SK-N-SH (cell line): ENCODE measurements around the gene RAD1. TPM values are rescaled to one million over a fixed set of nuclear protein-coding genes. Genes with fewer than 3 reads are reported as not detected.

Experiments used
- CTCF ChIA-PET: fragments of 300-600, 350-600 bp; formaldehyde crosslinking; extraction: SDS; loops from one replicate; lab custom pipeline; 2021; lab: Yijun Ruan, JAX
- POLR2A ChIA-PET: fragments of 350-600 bp; sonication (Branson Sonifier 250); formaldehyde crosslinking; extraction: SDS; loops from one replicate; lab custom pipeline; 2020; ENCODE audit warnings: antibody characterized with exemption, inconsistent platforms; lab: Yijun Ruan, JAX
- DNase-seq: peaks from one replicate; pipeline ENCODE4 v3.0.0; 2012
- H2AFZ ChIP-seq: fragments of 200-600 bp; sonication (generic); 2 replicates; pipeline ENCODE4 v1.8.1; 2016; ENCODE audit warnings: antibody characterized with exemption, mild to moderate bottlenecking, low read depth
- H3F3A ChIP-seq: fragments of 200-600 bp; sonication (generic); replicated peaks from 2 replicates; pipeline ENCODE3; 2016; ENCODE audit warnings: antibody characterized with exemption, mild to moderate bottlenecking; ENCODE audit not compliant: insufficient read depth
- H3K27ac ChIP-seq, 2 experiments: fragments of 200-500 bp in 1 of 2; fragments of 200-600 bp in 1 of 2; sonication (Bioruptor generic) in 1 of 2; sonication (generic), shearing (Covaris generic) in 1 of 2; 2 replicates each; pipeline versions ENCODE4 v1.5.1 to v1.6.1; 2014 to 2016; ENCODE audit warnings: low read depth in 2 of 2, inconsistent platforms in 1 of 2, low read length in 1 of 2, mild to moderate bottlenecking in 1 of 2, mixed read lengths in 1 of 2
- H3K27me3 ChIP-seq: fragments of 200-600 bp; sonication (generic), shearing (Covaris generic); 2 replicates; pipeline ENCODE4 v1.6.1; 2016; ENCODE audit warnings: mixed run types; ENCODE audit not compliant: insufficient read depth
- H3K36me3 ChIP-seq, 2 experiments: fragments of 200-500 bp in 1 of 2; fragments of 200-600 bp in 1 of 2; sonication (Bioruptor generic) in 1 of 2; sonication (generic) in 1 of 2; replicated peaks in 1 of 2; 2 replicates each; pipeline versions ENCODE3 to v1.5.1; 2014 to 2016; ENCODE audit warnings: low read length in 1 of 2, mild to moderate bottlenecking in 1 of 2; ENCODE audit not compliant: insufficient read depth in 2 of 2, control insufficient read depth in 1 of 2
- H3K4me1 ChIP-seq, 2 experiments: fragments of 200-500 bp in 1 of 2; fragments of 200-600 bp in 1 of 2; sonication (Bioruptor generic) in 1 of 2; sonication (generic), shearing (Covaris generic) in 1 of 2; 2 replicates each; pipeline versions ENCODE4 v1.5.1 to v1.6.1; 2014 to 2016; ENCODE audit warnings: low read depth in 1 of 2, low read length in 1 of 2, mixed run types in 1 of 2; ENCODE audit not compliant: insufficient read depth in 2 of 2, control insufficient read depth in 1 of 2
- H3K4me2 ChIP-seq: fragments of 200-600 bp; sonication (generic), shearing (Covaris generic); 2 replicates; pipeline ENCODE4 v1.6.1; 2017; ENCODE audit warnings: mixed run types
- H3K4me3 ChIP-seq, 2 experiments: fragments of 200-500 bp in 1 of 2; fragments of 200-600 bp in 1 of 2; sonication (Bioruptor generic) in 1 of 2; sonication (generic), shearing (Covaris generic) in 1 of 2; 2 replicates each; pipeline versions ENCODE4 v1.5.1 to v1.8.1; 2014 to 2016; ENCODE audit warnings: low read depth in 2 of 2, inconsistent platforms in 1 of 2, low read length in 1 of 2, mild to moderate bottlenecking in 1 of 2, mixed read lengths in 1 of 2, moderate library complexity in 1 of 2
- H3K79me2 ChIP-seq: fragments of 200-600 bp; sonication (generic); 2 replicates; pipeline ENCODE4 v1.8.1; 2017; ENCODE audit warnings: mild to moderate bottlenecking; ENCODE audit not compliant: insufficient read depth
- H3K9ac ChIP-seq: fragments of 200-600 bp; sonication (generic); 2 replicates; pipeline ENCODE4 v1.6.1; 2017; ENCODE audit warnings: mixed run types
- H3K9me2 ChIP-seq: fragments of 200-600 bp; sonication (generic); 2 replicates; pipeline ENCODE4 v1.6.1; 2017; ENCODE audit warnings: mixed run types
- H3K9me3 ChIP-seq: fragments of 200-600 bp; sonication (generic); 2 replicates; pipeline ENCODE4 v1.6.1; 2017; ENCODE audit warnings: mixed run types, mild to moderate bottlenecking, moderate library complexity
- H4K20me1 ChIP-seq: fragments of 200-600 bp; sonication (generic); 2 replicates; pipeline ENCODE4 v1.6.1; 2017; ENCODE audit warnings: mild to moderate bottlenecking, mixed run types; ENCODE audit not compliant: insufficient read depth
- FOXJ3 ChIP-seq: sonication (generic); formaldehyde crosslinking; IDR thresholded peaks from 2 replicates; pipeline ENCODE4 v1.5.1; 2020; ENCODE audit warnings: mild to moderate bottlenecking, missing genetic modification reagents
- FOXM1 ChIP-seq: IDR thresholded peaks from 2 replicates; pipeline ENCODE4 v1.4.0; 2012; ENCODE audit warnings: low read depth, mild to moderate bottlenecking
- GABPA ChIP-seq: IDR thresholded peaks from 2 replicates; pipeline ENCODE4 v1.4.0; 2012; ENCODE audit warnings: low read depth, mild to moderate bottlenecking
- GATA2 ChIP-seq: sonication (generic); formaldehyde crosslinking; IDR thresholded peaks from 2 replicates; pipeline ENCODE4 v1.5.0; 2020; ENCODE audit warnings: mild to moderate bottlenecking, missing genetic modification reagents
- JUND ChIP-seq: IDR thresholded peaks from 2 replicates; pipeline ENCODE4 v1.4.0; 2012
- NFIC ChIP-seq: IDR thresholded peaks from 2 replicates; pipeline ENCODE4 v1.4.0; 2012; ENCODE audit warnings: borderline replicate concordance
- NRF1 ChIP-seq: IDR thresholded peaks from 2 replicates; pipeline ENCODE4 v1.6.1; 2012; ENCODE audit warnings: low read depth, mild to moderate bottlenecking, low read length
- POLR2AphosphoS5 ChIP-seq: IDR thresholded peaks from 2 replicates; pipeline ENCODE4 v1.6.1; 2012; ENCODE audit warnings: low read depth, low read length
- RAD21 ChIP-seq: IDR thresholded peaks from 2 replicates; pipeline ENCODE4 v1.6.1; 2012; ENCODE audit warnings: mild to moderate bottlenecking, low read length
- RCOR1 ChIP-seq: fragments of 150-350 bp; IDR thresholded peaks from 2 replicates; pipeline ENCODE4 v1.6.1; 2017; ENCODE audit warnings: antibody characterized with exemption, low read length
- SIN3A ChIP-seq: IDR thresholded peaks from 2 replicates; pipeline ENCODE4 v1.6.1; 2012; ENCODE audit warnings: low read depth, mild to moderate bottlenecking, low read length, moderate library complexity, borderline replicate concordance
- SMC3 ChIP-seq: IDR thresholded peaks from 2 replicates; pipeline ENCODE4 v1.6.1; 2012; ENCODE audit warnings: low read depth, low read length, improper control_type of control experiment
- TCF12 ChIP-seq: IDR thresholded peaks from 2 replicates; pipeline ENCODE4 v1.4.0; 2012
- WGBS: methylation state at CpG from one replicate; pipeline ENCODE4 v1.1.6; 2017; ENCODE audit warnings: low lambda C conversion rate; 5-methylcytosine and 5-hydroxymethylcytosine counted together
- polyA plus RNA-seq, 3 experiments: library from polyadenylated mRNA; depleted of rRNA; stranded (reverse); fragments of >200 nt; gene quantifications; 2 replicates each; pipeline ENCODE4 v1.2.3, GENCODE V29; 2012
- TF ChIP-seq, protein P1 (sequence below): IDR thresholded peaks from 2 replicates; pipeline ENCODE4; 2012
- TF ChIP-seq, protein P2 (sequence below): fragments of 150-350 bp; IDR thresholded peaks from 2 replicates; pipeline ENCODE4 v1.6.1; 2017; ENCODE audit warnings: antibody characterized with exemption, low read length, low read depth, borderline replicate concordance
- TF ChIP-seq, protein P3 (sequence below): IDR thresholded peaks from 2 replicates; pipeline ENCODE4 v1.6.1; 2012; ENCODE audit warnings: mild to moderate bottlenecking, low read depth, low read length, moderate library complexity

Gene RAD1
- polyA plus RNA-seq, 1 of the 3 experiments (the other 2 are of a cell fraction) = 21.2 TPM

DNA sequence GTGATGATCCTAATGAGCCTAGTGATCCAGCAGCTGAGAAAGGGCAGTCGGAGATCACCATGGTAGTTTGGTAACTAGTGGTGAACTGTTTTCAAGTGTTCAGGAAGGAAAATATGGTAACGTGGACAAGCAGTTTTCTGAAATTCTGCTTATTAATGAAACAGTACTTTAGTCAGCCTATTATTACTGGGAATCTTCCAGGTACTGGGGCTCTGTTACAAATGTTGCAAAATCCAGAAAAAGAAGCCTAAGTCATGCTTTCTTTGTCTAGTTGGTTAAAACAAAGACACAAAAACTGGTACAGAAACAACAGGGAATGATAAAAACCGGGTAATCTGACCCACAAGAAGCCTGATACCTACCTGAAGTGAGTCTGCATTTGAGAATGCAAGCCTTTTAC, 58.1 kb downstream of the RAD1 start:
- Histone ChIP-seq H3K9me3 (no peaks in the 10 kb centered on the region), H3K4me2 (no peak overlapping the region), H3K79me2 (no peaks in the 10 kb centered on the region), H3K27me3 (no peaks in the 10 kb centered on the region), H3K9me2 (no peaks in the 10 kb centered on the region), H4K20me1 (no peaks in the 10 kb centered on the region), H3K4me3 (no peak overlapping the region), H3F3A (peaks cover 3% of the 10 kb centered on the region), H3K36me3 (no peaks in the 10 kb centered on the region), H2AFZ (no peak overlapping the region), H3K4me1 (peaks cover 0 to 4% of the 10 kb centered on the region in 2 experiments; a peak in 1 of 4 replicates), H3K27ac (no peak overlapping the region), H3K9ac (no peak overlapping the region)
- ChIA-PET CTCF (no interaction called here), POLR2A (no interaction called here)
- no peak for DNase-seq
- 67% methylated on average over 3 of the region's 3 CpGs for WGBS
- TF ChIP-seq FOXM1 (no peak), POLR2AphosphoS5 (no peak), FOXJ3 (CRISPR knock-in tag) (no peak), SIN3A (no peak), NFIC (no peak), NRF1 (no peak), RAD21 (no peak), GATA2 (CRISPR knock-in tag) (no peak), TCF12 (no peak), SMC3 (no peak), JUND (no peak), RCOR1 (no peak), GABPA (no peak)
- TF ChIP-seq, protein P1, sequence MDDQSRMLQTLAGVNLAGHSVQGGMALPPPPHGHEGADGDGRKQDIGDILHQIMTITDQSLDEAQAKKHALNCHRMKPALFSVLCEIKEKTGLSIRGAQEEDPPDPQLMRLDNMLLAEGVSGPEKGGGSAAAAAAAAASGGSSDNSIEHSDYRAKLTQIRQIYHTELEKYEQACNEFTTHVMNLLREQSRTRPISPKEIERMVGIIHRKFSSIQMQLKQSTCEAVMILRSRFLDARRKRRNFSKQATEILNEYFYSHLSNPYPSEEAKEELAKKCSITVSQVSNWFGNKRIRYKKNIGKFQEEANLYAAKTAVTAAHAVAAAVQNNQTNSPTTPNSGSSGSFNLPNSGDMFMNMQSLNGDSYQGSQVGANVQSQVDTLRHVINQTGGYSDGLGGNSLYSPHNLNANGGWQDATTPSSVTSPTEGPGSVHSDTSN = no peak
- TF ChIP-seq, protein P2, sequence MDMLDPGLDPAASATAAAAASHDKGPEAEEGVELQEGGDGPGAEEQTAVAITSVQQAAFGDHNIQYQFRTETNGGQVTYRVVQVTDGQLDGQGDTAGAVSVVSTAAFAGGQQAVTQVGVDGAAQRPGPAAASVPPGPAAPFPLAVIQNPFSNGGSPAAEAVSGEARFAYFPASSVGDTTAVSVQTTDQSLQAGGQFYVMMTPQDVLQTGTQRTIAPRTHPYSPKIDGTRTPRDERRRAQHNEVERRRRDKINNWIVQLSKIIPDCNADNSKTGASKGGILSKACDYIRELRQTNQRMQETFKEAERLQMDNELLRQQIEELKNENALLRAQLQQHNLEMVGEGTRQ = no peak
- TF ChIP-seq, protein P3, sequence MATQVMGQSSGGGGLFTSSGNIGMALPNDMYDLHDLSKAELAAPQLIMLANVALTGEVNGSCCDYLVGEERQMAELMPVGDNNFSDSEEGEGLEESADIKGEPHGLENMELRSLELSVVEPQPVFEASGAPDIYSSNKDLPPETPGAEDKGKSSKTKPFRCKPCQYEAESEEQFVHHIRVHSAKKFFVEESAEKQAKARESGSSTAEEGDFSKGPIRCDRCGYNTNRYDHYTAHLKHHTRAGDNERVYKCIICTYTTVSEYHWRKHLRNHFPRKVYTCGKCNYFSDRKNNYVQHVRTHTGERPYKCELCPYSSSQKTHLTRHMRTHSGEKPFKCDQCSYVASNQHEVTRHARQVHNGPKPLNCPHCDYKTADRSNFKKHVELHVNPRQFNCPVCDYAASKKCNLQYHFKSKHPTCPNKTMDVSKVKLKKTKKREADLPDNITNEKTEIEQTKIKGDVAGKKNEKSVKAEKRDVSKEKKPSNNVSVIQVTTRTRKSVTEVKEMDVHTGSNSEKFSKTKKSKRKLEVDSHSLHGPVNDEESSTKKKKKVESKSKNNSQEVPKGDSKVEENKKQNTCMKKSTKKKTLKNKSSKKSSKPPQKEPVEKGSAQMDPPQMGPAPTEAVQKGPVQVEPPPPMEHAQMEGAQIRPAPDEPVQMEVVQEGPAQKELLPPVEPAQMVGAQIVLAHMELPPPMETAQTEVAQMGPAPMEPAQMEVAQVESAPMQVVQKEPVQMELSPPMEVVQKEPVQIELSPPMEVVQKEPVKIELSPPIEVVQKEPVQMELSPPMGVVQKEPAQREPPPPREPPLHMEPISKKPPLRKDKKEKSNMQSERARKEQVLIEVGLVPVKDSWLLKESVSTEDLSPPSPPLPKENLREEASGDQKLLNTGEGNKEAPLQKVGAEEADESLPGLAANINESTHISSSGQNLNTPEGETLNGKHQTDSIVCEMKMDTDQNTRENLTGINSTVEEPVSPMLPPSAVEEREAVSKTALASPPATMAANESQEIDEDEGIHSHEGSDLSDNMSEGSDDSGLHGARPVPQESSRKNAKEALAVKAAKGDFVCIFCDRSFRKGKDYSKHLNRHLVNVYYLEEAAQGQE = no peak

Other genes starting within 250 kb of the RAD1 start
- 0.49 and 0.54 TPM in 2 replicates for gene TTC23L, start 76.3 kb downstream of the RAD1 start, polyA plus RNA-seq (2012; rRNA removed)
- 18.4 and 22.9 TPM in 2 replicates for gene BRIX1, start 207 bp upstream of the RAD1 start, polyA plus RNA-seq (2012; rRNA removed)
- 8.8 and 9.7 TPM in 2 replicates for gene DNAJC21, start 14.1 kb upstream of the RAD1 start, polyA plus RNA-seq (2012; rRNA removed)
- gene AGXT2, start 132.4 kb upstream of the RAD1 start, polyA plus RNA-seq (2012; rRNA removed) = not detected in 2 replicates